AG09309 (cell line): Measurements from ENCODE around the gene CAMK2D.

Experiments used
- DNase-seq: peaks from one replicate; pipeline ENCODE4 v3.0.0-alpha.2; 2010; ENCODE audit warnings: low read depth
- H3K4me3 ChIP-seq: 2 replicates; pipeline ENCODE4 v1.5.1; 2011; ENCODE audit warnings: mild to moderate bottlenecking, low read depth, low read length, moderate library complexity; ENCODE audit not compliant: control insufficient read depth
- CTCF ChIP-seq: IDR thresholded peaks from 2 replicates; pipeline ENCODE4 v1.5.1; 2011; ENCODE audit warnings: mild to moderate bottlenecking, low read depth, low read length, inconsistent platforms; ENCODE audit not compliant: insufficient read depth, control insufficient read depth; ENCODE audit errors: missing control alignments

Gene CAMK2D

GRCh38 chr4:113512880-113513279 is 248.7 kb downstream of the CAMK2D start:
- no peak for TF ChIP-seq CTCF
- no peak for DNase-seq
- no peak overlapping the region for H3K4me3 ChIP-seq

- DNase-seq, result no peak
- H3K4me3 ChIP-seq, result no peak overlapping the region
These were observed 249.6 kb downstream of the CAMK2D start for GRCh38 chr4:113511944-113512343.

GRCh38 chr4:113509851-113510250 is 251.7 kb downstream of the CAMK2D start:
- no peak for TF ChIP-seq CTCF
- no peak overlapping the region for H3K4me3 ChIP-seq
- DNase-seq, result no peak

More at GRCh38 chr4:113511944-113512343, 249.6 kb downstream of the CAMK2D start:
- no peak for TF ChIP-seq CTCF

- DNase-seq, result no peak
- TF ChIP-seq CTCF, result no peak
- no peak overlapping the region for H3K4me3 ChIP-seq
These were observed 256.5 kb downstream of the CAMK2D start for GRCh38 chr4:113505044-113505443.

GRCh38 chr4:113504422-113504821 is 257.1 kb downstream of the CAMK2D start:
- DNase-seq, result no peak
- no peak overlapping the region for H3K4me3 ChIP-seq
- TF ChIP-seq CTCF, result no peak

GRCh38 chr4:113503691-113504090 is 257.8 kb downstream of the CAMK2D start:
- no peak for TF ChIP-seq CTCF
- DNase-seq, result no peak
- no peak overlapping the region for H3K4me3 ChIP-seq

GRCh38 chr4:113502906-113503305 is 258.6 kb downstream of the CAMK2D start:
- no peak overlapping the region for H3K4me3 ChIP-seq
- no peak for TF ChIP-seq CTCF
- no peak for DNase-seq
